Hematopoietic multipotent progenitor cell treated with erythropoietin and hydrocortisone succinate and interleukin-3 and kit ligand, for 8 days (in vitro differentiated cells): ENCODE data around the gene DENND5A.
"Not testable (repeated sequence)": the region's sequence is repeated elsewhere in the genome, so short reads cannot be mapped to it uniquely, and the experiment has no call there.

Experiments
- DNase-seq: peaks from one replicate; pipeline ENCODE4 v3.0.0-alpha.2; 2015

DENND5A gene

GRCh38 chr11:9172389-9172788, 92.8 kb downstream of the DENND5A start:
- no peak for DNase-seq

- no peak for DNase-seq
These were observed 94.7 kb downstream of the DENND5A start for GRCh38 chr11:9170450-9170849.

- DNase-seq, result no peak
These were observed 95.4 kb downstream of the DENND5A start for GRCh38 chr11:9169595-9170295.

- not testable (repeated sequence) for DNase-seq
These were observed 103.2 kb downstream of the DENND5A start for GRCh38 chr11:9161991-9162390.

GRCh38 chr11:9160166-9160565, 105.0 kb downstream of the DENND5A start:
- no peak for DNase-seq

- no peak for DNase-seq
These were observed 106.2 kb downstream of the DENND5A start for GRCh38 chr11:9158898-9159391.

GRCh38 chr11:9155930-9156329, 109.2 kb downstream of the DENND5A start:
- peak; percentile 10 for DNase-seq

GRCh38 chr11:9153651-9154050, 111.5 kb downstream of the DENND5A start:
- DNase-seq, result no peak

- DNase-seq, result no peak
These were observed 113.5 kb downstream of the DENND5A start for GRCh38 chr11:9151631-9152030.

GRCh38 chr11:9150926-9151325, 114.2 kb downstream of the DENND5A start:
- DNase-seq, result no peak

GRCh38 chr11:9150501-9150900, 114.6 kb downstream of the DENND5A start:
- no peak for DNase-seq

- no peak for DNase-seq
These were observed 116.4 kb downstream of the DENND5A start for GRCh38 chr11:9148727-9149126.

- no peak for DNase-seq
These were observed 117.1 kb downstream of the DENND5A start for GRCh38 chr11:9148035-9148434.

GRCh38 chr11:9146477-9146876, 118.7 kb downstream of the DENND5A start:
- DNase-seq, result no peak

- no peak for DNase-seq
These were observed 119.9 kb downstream of the DENND5A start for GRCh38 chr11:9145283-9145682.

- DNase-seq, result no peak
These were observed 120.3 kb downstream of the DENND5A start for GRCh38 chr11:9144828-9145227.

- DNase-seq, result no peak
These were observed 121.4 kb downstream of the DENND5A start for GRCh38 chr11:9143721-9144120.

GRCh38 chr11:9142732-9143131, 122.4 kb downstream of the DENND5A start:
- DNase-seq, result no peak

GRCh38 chr11:9141186-9141585, 124.0 kb downstream of the DENND5A start:
- no peak for DNase-seq

GRCh38 chr11:9139628-9140357, 125.4 kb downstream of the DENND5A start:
- DNase-seq, result no peak

- no peak for DNase-seq
These were observed 126.3 kb downstream of the DENND5A start for GRCh38 chr11:9138612-9139579.

GRCh38 chr11:9138133-9138453, 127.1 kb downstream of the DENND5A start:
- no peak for DNase-seq
